Neural progenitor cell (in vitro differentiated cells): ENCODE results near the gene PRKCA. TPM values are rescaled to one million over a fixed set of nuclear protein-coding genes. Genes with fewer than 3 reads are reported as not detected.

Experiments
- DNase-seq: peaks from one replicate; pipeline ENCODE4 v3.0.0-alpha.2; 2016; ENCODE audit warnings: low spot score
- H2AFZ ChIP-seq: fragments of 200-600 bp; sonication (generic); replicated peaks from 2 replicates; pipeline ENCODE4 v1.6.1; 2016; ENCODE audit warnings: antibody characterized with exemption
- H3F3A ChIP-seq: fragments of 200-600 bp; sonication (generic); 2 replicates; pipeline ENCODE4 v1.6.1; 2016; ENCODE audit warnings: antibody characterized with exemption, low read depth
- H3K27ac ChIP-seq: fragments of 200-600 bp; sonication (generic); 2 replicates; pipeline ENCODE4 v1.5.1; 2016; ENCODE audit warnings: mild to moderate bottlenecking
- H3K27me3 ChIP-seq: fragments of 200-600 bp; sonication (generic); 2 replicates; pipeline ENCODE4 v1.6.1; 2016; ENCODE audit warnings: mild to moderate bottlenecking, moderate library complexity
- H3K36me3 ChIP-seq: fragments of 200-600 bp; sonication (generic); 2 replicates; pipeline ENCODE4 v1.5.1; 2016
- H3K4me1 ChIP-seq: fragments of 200-600 bp; sonication (generic); 2 replicates; pipeline ENCODE4 v1.6.1; 2016; ENCODE audit warnings: mixed run types
- H3K4me2 ChIP-seq: fragments of 200-600 bp; sonication (generic); 2 replicates; pipeline ENCODE4 v1.6.1; 2016
- H3K4me3 ChIP-seq: fragments of 200-600 bp; sonication (generic); 2 replicates; pipeline ENCODE4 v1.5.1; 2016
- H3K79me2 ChIP-seq: fragments of 200-600 bp; sonication (generic); 2 replicates; pipeline ENCODE4 v1.6.1; 2016; ENCODE audit warnings: low read depth
- H3K9ac ChIP-seq: fragments of 200-600 bp; sonication (generic); 2 replicates; pipeline ENCODE4 v1.6.1; 2016
- H3K9me3 ChIP-seq: fragments of 200-600 bp; sonication (generic); 2 replicates; pipeline ENCODE4 v1.5.1; 2016; ENCODE audit warnings: low read depth
- H4K20me1 ChIP-seq: fragments of 200-600 bp; sonication (generic); 2 replicates; pipeline ENCODE4 v1.6.1; 2016; ENCODE audit warnings: low read depth
- H3K27ac Mint-ChIP-seq: 3 replicates; pipeline ENCODE4 v1.8.0; 2021; ENCODE audit warnings: mixed read lengths
- H3K27me3 Mint-ChIP-seq: 2 replicates; pipeline ENCODE4 v1.8.0; 2022; ENCODE audit warnings: low read depth, mild to moderate bottlenecking, inconsistent platforms, moderate library complexity, mixed read lengths; ENCODE audit not compliant: insufficient read depth
- H3K36me3 Mint-ChIP-seq: 3 replicates; pipeline ENCODE4 v1.8.0; 2021; ENCODE audit warnings: mixed read lengths
- H3K4me1 Mint-ChIP-seq: 3 replicates; pipeline ENCODE4 v1.8.0; 2021; ENCODE audit warnings: mixed read lengths
- H3K4me3 Mint-ChIP-seq: 3 replicates; pipeline ENCODE4 v1.8.0; 2021; ENCODE audit warnings: mild to moderate bottlenecking, moderate library complexity, mixed read lengths
- H3K9me3 Mint-ChIP-seq: 3 replicates; pipeline ENCODE4 v1.8.0; 2020; ENCODE audit warnings: mixed read lengths
- EZH2 ChIP-seq: fragments of 200-600 bp; sonication (generic); IDR thresholded peaks from 2 replicates; pipeline ENCODE4 v1.6.1; 2017; ENCODE audit warnings: antibody characterized with exemption, mild to moderate bottlenecking, moderate library complexity
- EZH2phosphoT487 ChIP-seq: fragments of 200-600 bp; sonication (generic); IDR thresholded peaks from 2 replicates; pipeline ENCODE4 v1.6.1; 2017; ENCODE audit warnings: antibody characterized with exemption
- total RNA-seq: library from RNA; depleted of rRNA; stranded (reverse); fragments of >200 nt; gene quantifications from 2 replicates; pipeline ENCODE4 v1.2.3, GENCODE V29; 2015; ENCODE audit warnings: low replicate concordance
- TF ChIP-seq, protein P1 (sequence below): fragments of 200-600 bp; sonication (generic); IDR thresholded peaks from 2 replicates; pipeline ENCODE4 v1.5.1; 2017; ENCODE audit warnings: antibody characterized with exemption, mild to moderate bottlenecking

The PRKCA gene
- total RNA-seq, 1 donor from 2014 or later: 2.1 TPM

DNA sequence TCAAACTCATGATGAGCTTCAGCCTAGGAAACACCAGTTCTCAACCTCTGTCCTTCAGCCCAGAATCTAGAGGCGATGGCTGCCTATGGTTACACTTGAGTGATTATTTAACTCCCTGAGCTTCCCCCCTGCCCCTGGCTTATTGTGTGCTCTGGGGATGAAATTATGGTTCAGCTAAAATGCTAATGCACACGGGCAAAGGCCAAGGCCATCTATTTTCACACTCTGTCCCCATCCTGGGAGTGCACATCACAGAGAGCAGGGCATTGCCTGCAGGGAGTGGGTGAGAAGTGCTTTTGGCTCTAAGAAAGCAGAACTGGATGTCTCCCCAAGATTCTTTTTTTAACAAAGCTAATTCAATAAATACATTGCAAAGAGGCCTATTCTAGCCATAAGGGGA, 510.9 kb downstream of the PRKCA start:
- Mint-ChIP-seq H3K4me1 (peaks cover 33% of the 10 kb centered on the region), H3K36me3 (peaks cover 1% of the 10 kb centered on the region), H3K27ac (peak overlapping the region; percentile 76), H3K9me3 (peaks cover 8% of the 10 kb centered on the region), H3K4me3 (peak overlapping the region; percentile 57), H3K27me3 (no peaks in the 10 kb centered on the region)
- Histone ChIP-seq H3F3A (no peaks in the 10 kb centered on the region), H3K9me3 (no peaks in the 10 kb centered on the region), H3K79me2 (no peaks in the 10 kb centered on the region), H3K27ac (no peak overlapping the region), H3K27me3 (no peaks in the 10 kb centered on the region), H3K36me3 (no peaks in the 10 kb centered on the region), H3K4me1 (no peaks in the 10 kb centered on the region), H4K20me1 (no peaks in the 10 kb centered on the region), H2AFZ (no peak overlapping the region), H3K4me2 (no peak overlapping the region), H3K9ac (no peak overlapping the region), H3K4me3 (no peak overlapping the region)
- DNase-seq: no peak
- TF ChIP-seq EZH2phosphoT487 (no peak), EZH2 (no peak)
- TF ChIP-seq, protein P1, sequence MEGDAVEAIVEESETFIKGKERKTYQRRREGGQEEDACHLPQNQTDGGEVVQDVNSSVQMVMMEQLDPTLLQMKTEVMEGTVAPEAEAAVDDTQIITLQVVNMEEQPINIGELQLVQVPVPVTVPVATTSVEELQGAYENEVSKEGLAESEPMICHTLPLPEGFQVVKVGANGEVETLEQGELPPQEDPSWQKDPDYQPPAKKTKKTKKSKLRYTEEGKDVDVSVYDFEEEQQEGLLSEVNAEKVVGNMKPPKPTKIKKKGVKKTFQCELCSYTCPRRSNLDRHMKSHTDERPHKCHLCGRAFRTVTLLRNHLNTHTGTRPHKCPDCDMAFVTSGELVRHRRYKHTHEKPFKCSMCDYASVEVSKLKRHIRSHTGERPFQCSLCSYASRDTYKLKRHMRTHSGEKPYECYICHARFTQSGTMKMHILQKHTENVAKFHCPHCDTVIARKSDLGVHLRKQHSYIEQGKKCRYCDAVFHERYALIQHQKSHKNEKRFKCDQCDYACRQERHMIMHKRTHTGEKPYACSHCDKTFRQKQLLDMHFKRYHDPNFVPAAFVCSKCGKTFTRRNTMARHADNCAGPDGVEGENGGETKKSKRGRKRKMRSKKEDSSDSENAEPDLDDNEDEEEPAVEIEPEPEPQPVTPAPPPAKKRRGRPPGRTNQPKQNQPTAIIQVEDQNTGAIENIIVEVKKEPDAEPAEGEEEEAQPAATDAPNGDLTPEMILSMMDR: no peak

DNA sequence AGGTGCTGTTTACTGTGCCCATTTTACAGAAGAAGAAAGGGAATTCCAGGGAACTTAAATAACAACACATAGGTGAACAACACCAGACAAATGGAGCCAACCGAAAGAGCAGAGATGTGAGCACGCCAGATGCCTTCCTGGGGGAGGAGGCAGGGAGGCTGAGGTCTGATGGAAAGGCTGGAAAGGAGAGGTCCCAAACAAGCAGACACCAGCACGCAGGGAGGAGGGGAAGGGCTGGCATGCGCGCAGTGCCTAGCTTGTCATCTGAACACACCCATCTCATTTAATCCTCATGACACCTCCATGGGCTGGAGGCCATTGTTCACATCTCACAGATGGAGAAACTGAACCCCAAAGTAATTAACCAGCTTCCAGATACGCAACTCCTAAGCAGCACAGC, 511.6 kb downstream of the PRKCA start:
- peaks cover 33% of the 10 kb centered on the region for H3K4me1 Mint-ChIP-seq
- no peak for DNase-seq
- H3K27ac Mint-ChIP-seq: no peak overlapping the region
- no peaks in the 10 kb centered on the region for H3K36me3 Mint-ChIP-seq
- peaks cover 10% of the 10 kb centered on the region for H3K9me3 Mint-ChIP-seq
- H3K9me3 ChIP-seq: no peaks in the 10 kb centered on the region
- no peaks in the 10 kb centered on the region for H3F3A ChIP-seq
- no peaks in the 10 kb centered on the region for H3K4me1 ChIP-seq
- H3K27ac ChIP-seq: no peak overlapping the region
- no peak overlapping the region for H2AFZ ChIP-seq
- H3K79me2 ChIP-seq: no peaks in the 10 kb centered on the region
- no peaks in the 10 kb centered on the region for H3K27me3 Mint-ChIP-seq
- no peak overlapping the region for H3K4me3 ChIP-seq
- H3K4me2 ChIP-seq: no peak overlapping the region
- TF ChIP-seq, protein P1: no peak
- TF ChIP-seq EZH2phosphoT487 (no peak), EZH2 (no peak)
- H3K36me3 ChIP-seq: no peaks in the 10 kb centered on the region
- H4K20me1 ChIP-seq: no peaks in the 10 kb centered on the region
- H3K9ac ChIP-seq: no peak overlapping the region
- H3K4me3 Mint-ChIP-seq: peak overlapping the region; percentile 40
- no peaks in the 10 kb centered on the region for H3K27me3 ChIP-seq

DNA sequence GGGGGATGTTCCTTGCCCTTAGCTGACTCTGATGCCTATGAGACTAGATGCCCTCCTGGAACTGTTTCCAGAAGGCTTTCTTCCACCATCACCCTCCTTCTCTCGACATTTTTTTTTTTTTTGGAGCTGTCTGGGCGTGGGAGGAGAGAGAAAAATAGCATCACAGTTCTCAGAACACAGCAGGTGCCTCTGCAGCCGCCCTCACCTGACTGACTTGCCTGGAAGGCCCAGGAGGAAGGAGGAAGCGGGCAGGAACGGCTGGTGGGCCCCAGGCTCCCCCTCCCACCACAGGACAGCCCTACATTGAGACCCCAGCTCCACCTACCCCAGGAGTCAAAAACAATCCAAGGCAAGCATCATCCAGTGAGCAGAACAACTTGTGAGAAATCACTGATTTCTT, 512.2 kb downstream of the PRKCA start:
- H2AFZ ChIP-seq: no peak overlapping the region
- Mint-ChIP-seq H3K4me1 (peaks cover 33% of the 10 kb centered on the region), H3K4me3 (no peak overlapping the region), H3K9me3 (peaks cover 10% of the 10 kb centered on the region), H3K27me3 (no peaks in the 10 kb centered on the region), H3K27ac (no peak overlapping the region), H3K36me3 (no peaks in the 10 kb centered on the region)
- no peaks in the 10 kb centered on the region for H3K36me3 ChIP-seq
- H3K79me2 ChIP-seq: no peaks in the 10 kb centered on the region
- TF ChIP-seq, protein P1: no peak
- TF ChIP-seq EZH2phosphoT487: no peak
- H3F3A ChIP-seq: no peaks in the 10 kb centered on the region
- H3K27me3 ChIP-seq: no peaks in the 10 kb centered on the region
- no peak overlapping the region for H3K9ac ChIP-seq
- no peaks in the 10 kb centered on the region for H3K4me1 ChIP-seq
- no peak for DNase-seq
- no peaks in the 10 kb centered on the region for H4K20me1 ChIP-seq
- no peak overlapping the region for H3K4me2 ChIP-seq
- H3K9me3 ChIP-seq: no peaks in the 10 kb centered on the region
- H3K4me3 ChIP-seq: no peak overlapping the region
- H3K27ac ChIP-seq: no peak overlapping the region

DNA sequence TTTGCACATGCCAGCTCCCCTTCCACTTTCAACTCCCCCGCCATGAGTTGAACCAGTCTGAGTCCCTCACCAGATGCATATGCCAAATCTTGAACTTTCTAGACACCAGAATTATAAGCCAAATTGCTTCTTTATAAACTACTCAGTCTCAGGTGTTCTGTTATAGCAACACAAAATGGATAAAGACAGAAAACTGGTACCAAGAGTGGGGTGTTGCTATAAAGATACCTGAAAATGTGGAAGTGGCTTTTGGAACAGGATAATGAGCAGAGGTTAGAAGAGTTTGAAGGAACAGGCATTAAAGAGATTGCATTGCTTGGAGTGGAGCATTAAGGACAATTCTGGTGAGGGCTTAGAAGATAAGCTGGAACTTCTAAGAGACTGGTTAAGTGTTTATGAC, 515.3 kb downstream of the PRKCA start:
- Mint-ChIP-seq H3K27ac (no peak overlapping the region), H3K4me3 (no peak overlapping the region), H3K4me1 (peaks cover 26% of the 10 kb centered on the region), H3K27me3 (no peaks in the 10 kb centered on the region), H3K36me3 (no peaks in the 10 kb centered on the region), H3K9me3 (peaks cover 10% of the 10 kb centered on the region)
- Histone ChIP-seq H3K9me3 (no peaks in the 10 kb centered on the region), H3F3A (no peaks in the 10 kb centered on the region), H3K36me3 (no peaks in the 10 kb centered on the region), H3K4me1 (no peaks in the 10 kb centered on the region), H3K27ac (no peak overlapping the region), H3K79me2 (no peaks in the 10 kb centered on the region), H2AFZ (no peak overlapping the region), H3K4me2 (no peak overlapping the region), H3K4me3 (no peak overlapping the region), H3K27me3 (no peaks in the 10 kb centered on the region), H4K20me1 (no peaks in the 10 kb centered on the region), H3K9ac (no peak overlapping the region)
- DNase-seq: no peak
- TF ChIP-seq, protein P1: no peak
- TF ChIP-seq EZH2phosphoT487 (no peak), EZH2 (no peak)
